ENCODE data around the gene HOXC10. TPM values are rescaled to one million over a fixed set of nuclear protein-coding genes. Genes with fewer than 3 reads are reported as not detected.

HOXC10 gene
- total RNA-seq, 1 donor from 2014 or later: not detected

DNA sequence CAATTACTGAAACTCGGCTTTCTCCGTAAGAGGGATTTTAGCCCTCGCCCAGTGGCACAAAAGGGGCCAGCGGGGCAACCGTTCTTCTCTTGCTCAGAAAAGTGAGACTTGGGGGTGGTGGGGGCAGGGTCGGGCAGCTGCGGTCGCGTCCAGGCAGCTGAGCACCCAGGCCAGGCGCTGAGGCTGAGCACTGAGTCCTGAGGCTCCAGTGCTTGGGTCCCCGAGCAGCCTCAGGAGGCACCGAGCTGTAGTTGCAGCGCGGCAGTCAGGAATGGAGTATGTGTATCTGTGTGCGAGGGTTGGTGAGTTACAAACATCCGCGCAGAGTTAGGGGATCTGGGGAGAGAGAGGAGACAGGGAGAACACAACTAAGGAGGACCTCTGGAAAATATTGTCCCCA is 39.2 kb downstream of the HOXC10 start:
- peaks cover 9% of the 10 kb centered on the region for H3K4me1 Mint-ChIP-seq (ENCODE audit: unreplicated experiment)
- H3K9me3 Mint-ChIP-seq (ENCODE audit: unreplicated experiment): no peaks in the 10 kb centered on the region
- H3K4me3 Mint-ChIP-seq (ENCODE audit: unreplicated experiment): no peak overlapping the region
- TF ChIP-seq, protein P1, sequence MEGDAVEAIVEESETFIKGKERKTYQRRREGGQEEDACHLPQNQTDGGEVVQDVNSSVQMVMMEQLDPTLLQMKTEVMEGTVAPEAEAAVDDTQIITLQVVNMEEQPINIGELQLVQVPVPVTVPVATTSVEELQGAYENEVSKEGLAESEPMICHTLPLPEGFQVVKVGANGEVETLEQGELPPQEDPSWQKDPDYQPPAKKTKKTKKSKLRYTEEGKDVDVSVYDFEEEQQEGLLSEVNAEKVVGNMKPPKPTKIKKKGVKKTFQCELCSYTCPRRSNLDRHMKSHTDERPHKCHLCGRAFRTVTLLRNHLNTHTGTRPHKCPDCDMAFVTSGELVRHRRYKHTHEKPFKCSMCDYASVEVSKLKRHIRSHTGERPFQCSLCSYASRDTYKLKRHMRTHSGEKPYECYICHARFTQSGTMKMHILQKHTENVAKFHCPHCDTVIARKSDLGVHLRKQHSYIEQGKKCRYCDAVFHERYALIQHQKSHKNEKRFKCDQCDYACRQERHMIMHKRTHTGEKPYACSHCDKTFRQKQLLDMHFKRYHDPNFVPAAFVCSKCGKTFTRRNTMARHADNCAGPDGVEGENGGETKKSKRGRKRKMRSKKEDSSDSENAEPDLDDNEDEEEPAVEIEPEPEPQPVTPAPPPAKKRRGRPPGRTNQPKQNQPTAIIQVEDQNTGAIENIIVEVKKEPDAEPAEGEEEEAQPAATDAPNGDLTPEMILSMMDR (IDR thresholded peaks at IDR 0.05): no peak
- no peak overlapping the region for H3K27ac Mint-ChIP-seq (ENCODE audit: unreplicated experiment)
- no peak for DNase-seq (ENCODE audit: extremely low spot score, unreplicated experiment)
- peaks cover 91% of the 10 kb centered on the region for H3K27me3 Mint-ChIP-seq (ENCODE audit: unreplicated experiment)
- H3K36me3 Mint-ChIP-seq (ENCODE audit: unreplicated experiment): no peaks in the 10 kb centered on the region

DNA sequence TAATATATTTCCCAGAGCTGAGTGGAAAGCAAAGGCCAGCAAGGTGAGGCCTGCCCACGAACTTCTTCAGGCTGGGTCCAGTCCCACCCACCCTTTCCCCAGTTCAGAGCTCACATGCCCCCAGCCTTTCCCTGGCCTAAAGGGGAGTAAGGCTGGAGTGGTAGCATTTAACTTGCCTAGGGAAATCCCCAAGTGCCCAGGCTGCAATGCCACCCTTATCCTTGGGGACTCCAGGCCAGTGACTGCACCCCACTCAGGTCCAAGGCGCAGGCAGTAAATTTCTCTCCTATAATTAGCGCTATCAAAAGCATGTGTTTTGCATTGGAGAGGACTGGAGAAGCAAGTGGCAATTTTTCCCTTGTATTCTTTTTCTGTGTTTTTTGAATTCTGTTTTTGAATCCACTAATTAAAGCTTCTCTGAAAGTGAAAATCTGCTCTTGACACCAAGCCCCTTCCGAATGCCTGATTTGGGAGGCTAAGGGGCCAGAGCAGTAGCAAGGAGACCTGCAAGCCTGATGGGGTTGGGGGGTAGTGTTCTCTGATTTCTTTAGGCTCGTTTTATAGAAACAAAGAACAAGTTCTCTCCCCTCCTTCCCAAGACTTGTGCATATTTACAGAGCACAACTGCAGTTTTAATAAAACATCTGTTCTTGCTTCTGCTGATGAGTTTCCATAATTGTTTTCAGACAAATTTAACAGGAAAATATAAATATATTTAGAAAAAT is 39.8 kb downstream of the HOXC10 start:
- Mint-ChIP-seq H3K36me3 (ENCODE audit: unreplicated experiment) (no peaks in the 10 kb centered on the region), H3K4me3 (ENCODE audit: unreplicated experiment) (no peak overlapping the region), H3K9me3 (ENCODE audit: unreplicated experiment) (no peaks in the 10 kb centered on the region), H3K27me3 (ENCODE audit: unreplicated experiment) (peaks cover 90% of the 10 kb centered on the region), H3K27ac (ENCODE audit: unreplicated experiment) (no peak overlapping the region), H3K4me1 (ENCODE audit: unreplicated experiment) (peaks cover 8% of the 10 kb centered on the region)
- TF ChIP-seq, protein P1 (IDR thresholded peaks at IDR 0.05): no peak
- no peak for DNase-seq (ENCODE audit: extremely low spot score, unreplicated experiment)

DNA sequence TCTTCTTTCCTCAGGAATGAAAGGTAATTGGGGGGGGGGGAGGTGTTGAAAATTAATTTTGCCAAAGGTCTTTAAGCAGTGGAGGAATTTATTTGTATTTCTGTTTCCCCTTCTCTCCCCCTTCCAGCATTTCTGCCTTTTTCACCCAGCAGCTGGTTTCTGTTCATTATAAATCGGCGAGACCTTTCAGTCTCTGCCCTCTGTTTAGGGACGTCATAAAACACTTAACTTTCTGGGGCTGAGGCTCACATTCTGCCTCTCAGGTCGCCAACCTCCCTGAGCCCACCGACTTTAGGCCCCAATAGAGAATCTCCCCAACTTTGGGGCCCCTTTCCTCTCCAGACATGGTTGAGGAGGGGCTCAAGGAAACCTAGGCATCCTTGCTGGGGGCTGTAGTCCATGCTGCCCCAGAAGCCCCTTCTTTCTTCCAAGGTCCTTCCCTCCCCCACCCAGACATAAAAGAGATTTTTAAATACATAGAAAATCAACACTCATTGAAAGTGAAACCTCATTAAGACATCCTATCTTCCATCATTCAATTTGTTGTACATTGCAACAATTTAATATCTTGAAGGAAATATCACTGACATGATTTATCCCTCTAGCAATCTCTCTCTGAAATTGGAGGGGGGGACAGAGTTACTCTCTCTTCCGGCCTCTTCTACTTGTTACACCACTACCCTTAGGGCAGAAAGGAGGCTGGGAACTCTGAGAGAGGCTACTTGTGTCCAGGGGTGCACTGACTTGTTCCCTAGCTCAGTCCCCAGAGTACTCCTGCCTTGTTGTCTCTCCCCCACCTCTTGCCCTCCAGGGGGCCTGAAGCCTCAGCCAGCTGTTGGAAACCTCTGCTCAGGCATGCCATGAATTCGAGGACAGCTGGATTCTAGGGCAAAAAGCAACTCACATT is 40.8 kb downstream of the HOXC10 start:
- Mint-ChIP-seq H3K4me1 (ENCODE audit: unreplicated experiment) (peaks cover 12% of the 10 kb centered on the region), H3K4me3 (ENCODE audit: unreplicated experiment) (no peak overlapping the region)

DNA sequence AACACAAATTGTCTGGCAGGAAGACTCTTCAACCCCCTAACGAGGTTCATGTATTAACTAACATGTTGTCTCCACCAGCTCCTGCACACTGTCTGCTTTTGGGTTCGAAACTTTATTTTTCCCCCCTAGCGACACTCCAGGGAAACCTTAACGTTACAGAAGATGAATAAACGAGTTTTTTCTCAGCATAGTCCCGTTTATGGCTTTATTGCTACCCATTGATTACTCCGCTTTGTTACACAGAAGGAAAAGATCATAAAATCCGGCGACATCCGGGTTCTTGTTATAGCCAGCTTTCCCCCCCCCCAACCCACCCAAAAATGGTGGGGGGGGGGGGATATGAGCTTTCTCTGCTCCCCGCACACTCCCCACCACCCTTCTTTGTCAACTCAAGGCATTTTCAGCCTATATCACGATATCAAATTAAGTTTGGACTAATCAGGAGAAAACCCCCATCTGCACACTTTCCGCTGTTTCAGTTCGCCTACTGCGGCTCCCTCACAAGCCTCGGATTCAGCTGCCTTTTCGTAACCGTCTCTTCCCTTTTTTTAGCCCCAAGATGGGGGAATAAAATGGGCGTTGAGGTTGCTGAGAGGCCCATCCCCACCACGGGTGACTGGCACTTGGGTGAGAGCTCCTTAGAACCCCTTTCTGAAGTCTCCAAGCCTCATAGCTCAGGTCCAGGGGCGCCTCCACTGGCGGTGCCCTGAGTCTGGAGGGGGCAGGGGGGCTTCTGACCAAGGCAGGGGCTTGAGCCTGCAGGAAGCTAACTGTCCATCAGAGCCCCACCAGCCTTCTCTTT is 41.9 kb downstream of the HOXC10 start:
- Mint-ChIP-seq H3K27me3 (ENCODE audit: unreplicated experiment) (peaks cover 87% of the 10 kb centered on the region), H3K27ac (ENCODE audit: unreplicated experiment) (no peak overlapping the region), H3K4me3 (ENCODE audit: unreplicated experiment) (no peak overlapping the region)

More for the DNA sequence above, 40.8 kb downstream of the HOXC10 start:
- no peak overlapping the region for H3K27ac Mint-ChIP-seq (ENCODE audit: unreplicated experiment)
- no peak for DNase-seq (ENCODE audit: extremely low spot score, unreplicated experiment)
- H3K27me3 Mint-ChIP-seq (ENCODE audit: unreplicated experiment): peaks cover 87% of the 10 kb centered on the region
- H3K9me3 Mint-ChIP-seq (ENCODE audit: unreplicated experiment): no peaks in the 10 kb centered on the region
- H3K36me3 Mint-ChIP-seq (ENCODE audit: unreplicated experiment): no peaks in the 10 kb centered on the region
- TF ChIP-seq, protein P1 (IDR thresholded peaks at IDR 0.05): no peak

More for the DNA sequence above, 41.9 kb downstream of the HOXC10 start:
- no peaks in the 10 kb centered on the region for H3K9me3 Mint-ChIP-seq (ENCODE audit: unreplicated experiment)
- no peaks in the 10 kb centered on the region for H3K36me3 Mint-ChIP-seq (ENCODE audit: unreplicated experiment)
- DNase-seq (ENCODE audit: extremely low spot score, unreplicated experiment): no peak
- H3K4me1 Mint-ChIP-seq (ENCODE audit: unreplicated experiment): peaks cover 16% of the 10 kb centered on the region
- TF ChIP-seq, protein P1 (IDR thresholded peaks at IDR 0.05): no peak

Measured in osteocyte (in vitro differentiated cells).